MCF 10A (cell line): Measurements from ENCODE around the gene SH3PXD2B. TPM values are rescaled to one million over a fixed set of nuclear protein-coding genes. Genes with fewer than 3 reads are reported as not detected.
A peak's percentile ranks its signal among the peaks of the same experiment; 100 is the strongest.

Experiments
- BruUV-seq: library from RNA; stranded (reverse); fragments of 400-500 nt; replicated peaks from 2 replicates; lab custom pipeline; 2021; lab: Mats Ljungman, UMichigan
- CTCF ChIA-PET: fragments of 300-600 bp; sonication (Branson Sonifier 250); formaldehyde crosslinking; extraction: SDS; loops from one replicate; lab custom pipeline; 2021; ENCODE audit warnings: antibody characterized with exemption, inconsistent platforms; lab: Yijun Ruan, JAX
- POLR2A ChIA-PET: fragments of 300-600, 350-650 bp; sonication (Branson Sonifier 250); formaldehyde crosslinking; extraction: SDS; loops from one replicate; lab custom pipeline; 2020; ENCODE audit warnings: antibody characterized with exemption, inconsistent platforms; lab: Yijun Ruan, JAX
- DNase-seq: peaks from one replicate; pipeline ENCODE4 v3.0.0-alpha.2; 2018; ENCODE audit not compliant: unreplicated experiment
- H3K27ac Mint-ChIP-seq: one replicate; pipeline ENCODE4 v1.8.0; 2022; ENCODE audit warnings: mild to moderate bottlenecking, low read depth, mixed read lengths; ENCODE audit not compliant: unreplicated experiment
- H3K27me3 Mint-ChIP-seq: one replicate; pipeline ENCODE4 v1.8.0; 2022; ENCODE audit warnings: mixed read lengths; ENCODE audit not compliant: insufficient read depth, unreplicated experiment
- H3K36me3 Mint-ChIP-seq: one replicate; pipeline ENCODE4 v1.8.0; 2022; ENCODE audit warnings: mild to moderate bottlenecking, moderate library complexity, mixed read lengths; ENCODE audit not compliant: insufficient read depth, unreplicated experiment
- H3K4me1 Mint-ChIP-seq: one replicate; pipeline ENCODE4 v1.8.0; 2022; ENCODE audit warnings: mixed read lengths; ENCODE audit not compliant: insufficient read depth, unreplicated experiment
- H3K4me3 Mint-ChIP-seq: one replicate; pipeline ENCODE4 v1.8.0; 2022; ENCODE audit warnings: mild to moderate bottlenecking, moderate library complexity, mixed read lengths; ENCODE audit not compliant: unreplicated experiment
- H3K9me3 Mint-ChIP-seq: one replicate; pipeline ENCODE4 v1.8.0; 2022; ENCODE audit warnings: mixed read lengths; ENCODE audit not compliant: unreplicated experiment
- CTCF ChIP-seq: fragments of 200-600 bp; IDR thresholded peaks from one replicate; pipeline ENCODE4 v1.8.0; 2022; ENCODE audit warnings: antibody characterized with exemption, mild to moderate bottlenecking; ENCODE audit not compliant: unreplicated experiment
- intact Hi-C: fragments of 100-400 bp; cut with micrococcal nuclease; formaldehyde crosslinking; loops from 2 replicates; pipeline ENCODE4 v1.14.1; 2022
- total RNA-seq: library from RNA; stranded (reverse); gene quantifications from 2 replicates; pipeline ENCODE4 v1.2.3, GENCODE V29; 2022

SH3PXD2B gene
- total RNA-seq, 1 experiment from 2014 or later: 34.1 TPM

GRCh38 chr5:172407822-172408221, 46.5 kb downstream of the SH3PXD2B start:
- H3K27ac Mint-ChIP-seq: peak overlapping the region; percentile 89
- BruUV-seq: no TSS peak
- H3K4me3 Mint-ChIP-seq: no peak overlapping the region
- CTCF ChIA-PET: interaction anchor here (0.7 kb wide), 1 partner anchor 12 kb away, joined by 3 read pairs; no protein-coding TSS in a partner anchor
- peaks cover 40% of the 10 kb centered on the region for H3K4me1 Mint-ChIP-seq
- no peaks in the 10 kb centered on the region for H3K27me3 Mint-ChIP-seq
- intact Hi-C loops: no loop called here
- peak; percentile 90 for DNase-seq
- peaks cover 38% of the 10 kb centered on the region for H3K36me3 Mint-ChIP-seq
- POLR2A ChIA-PET: interaction anchor here (0.8 to 9.4 kb wide), 7 partner anchors 12 to 479 kb away, joined by 3 to 110 read pairs (median 6); partner anchors contain the start of gene SH3PXD2B
- H3K9me3 Mint-ChIP-seq: no peaks in the 10 kb centered on the region
- no peak for TF ChIP-seq CTCF

GRCh38 chr5:172407241-172407691, 47.1 kb downstream of the SH3PXD2B start:
- Mint-ChIP-seq H3K4me1 (peaks cover 34% of the 10 kb centered on the region), H3K27me3 (no peaks in the 10 kb centered on the region), H3K9me3 (no peaks in the 10 kb centered on the region), H3K36me3 (peaks cover 38% of the 10 kb centered on the region), H3K4me3 (no peak overlapping the region), H3K27ac (peak overlapping the region; percentile 89)
- BruUV-seq: no TSS peak
- DNase-seq: no peak
- ChIA-PET CTCF (no interaction called here), POLR2A (interaction anchor here (0.6 to 9.4 kb wide), 9 partner anchors 12 to 479 kb away, joined by 3 to 110 read pairs (median 4); partner anchors contain the start of gene SH3PXD2B)
- intact Hi-C loops: no loop called here
- TF ChIP-seq CTCF: no peak

- Mint-ChIP-seq H3K4me1 (peaks cover 21% of the 10 kb centered on the region), H3K9me3 (no peaks in the 10 kb centered on the region), H3K27ac (no peak overlapping the region), H3K36me3 (peaks cover 50% of the 10 kb centered on the region), H3K4me3 (no peak overlapping the region), H3K27me3 (no peaks in the 10 kb centered on the region)
- ChIA-PET POLR2A (interaction anchor here (0.6 to 9.4 kb wide), 4 partner anchors 14 to 49 kb away, joined by 3 to 110 read pairs (median 3); partner anchors contain the start of gene SH3PXD2B), CTCF (interaction anchor here (0.6 to 2.0 kb wide), 6 partner anchors 15 to 292 kb away, joined by 3 to 13 read pairs (median 4); no protein-coding TSS in a partner anchor)
- BruUV-seq: no TSS peak
- DNase-seq: no peak
- no peak for TF ChIP-seq CTCF
- intact Hi-C loops: no loop called here
Observed at GRCh38 chr5:172405226-172406107, 48.9 kb downstream of the SH3PXD2B start.

- TF ChIP-seq CTCF: no peak
- H3K4me1 Mint-ChIP-seq: peaks cover 27% of the 10 kb centered on the region
- H3K9me3 Mint-ChIP-seq: no peaks in the 10 kb centered on the region
- H3K27me3 Mint-ChIP-seq: no peaks in the 10 kb centered on the region
- H3K4me3 Mint-ChIP-seq: no peak overlapping the region
- intact Hi-C loops: no loop called here
- BruUV-seq: no TSS peak
- peaks cover 50% of the 10 kb centered on the region for H3K36me3 Mint-ChIP-seq
- no peak overlapping the region for H3K27ac Mint-ChIP-seq
- ChIA-PET POLR2A (interaction anchor here (9.4 kb wide), 1 partner anchor 15 kb away, joined by 110 read pairs; no protein-coding TSS in a partner anchor), CTCF (interaction anchor here (1.0 to 2.0 kb wide), 4 partner anchors 13 to 292 kb away, joined by 3 to 13 read pairs (median 4); no protein-coding TSS in a partner anchor)
- no peak for DNase-seq
Observed at GRCh38 chr5:172404746-172405145, 49.6 kb downstream of the SH3PXD2B start.
